KOPT-K1 (cell line): Measurements from ENCODE around the gene CDK5RAP1.
"Not testable (repeated sequence)": the region's sequence is repeated elsewhere in the genome, so short reads cannot be mapped to it uniquely, and the experiment has no call there.

Experiments used
- H3K27ac ChIP-seq: fragments of 200-600 bp; sonication (generic); 2 replicates; pipeline ENCODE4 v1.5.1; 2016; ENCODE audit warnings: antibody characterized with exemption, mild to moderate bottlenecking, low read depth, low read length; ENCODE audit not compliant: poor library complexity, severe bottlenecking
- H3K36me3 ChIP-seq: fragments of 200-600 bp; sonication (generic); 2 replicates; pipeline ENCODE4 v1.5.1; 2017; ENCODE audit warnings: antibody characterized with exemption, mild to moderate bottlenecking, low read length, moderate library complexity; ENCODE audit not compliant: insufficient read depth
- H3K9me3 ChIP-seq: fragments of 200-600 bp; sonication (generic); 2 replicates; pipeline ENCODE4 v1.5.1; 2017; ENCODE audit warnings: antibody characterized with exemption, low read length, mild to moderate bottlenecking; ENCODE audit not compliant: insufficient read depth, poor library complexity, severe bottlenecking

CDK5RAP1 gene

DNA sequence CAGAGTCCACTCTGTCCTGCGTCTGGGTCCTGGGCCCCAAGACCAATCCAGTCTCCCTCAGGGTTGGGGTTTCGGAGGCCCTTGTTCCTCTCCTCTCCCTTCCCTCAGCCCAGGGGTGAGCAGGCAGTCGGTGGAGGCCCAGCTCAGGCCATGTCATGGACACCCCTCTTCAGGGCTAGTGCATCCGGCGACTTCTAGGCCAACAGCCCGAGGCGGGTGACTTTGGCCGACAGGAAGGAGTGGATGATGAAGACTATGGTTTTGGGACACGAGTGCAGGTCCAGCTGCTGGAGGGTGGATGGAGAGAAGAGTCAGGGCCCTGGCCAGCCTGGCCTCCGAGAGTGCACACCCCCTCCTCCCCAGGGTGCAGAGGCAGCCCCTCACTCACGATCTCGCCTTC is 7.0 kb upstream of the CDK5RAP1 start:
- Histone ChIP-seq H3K9me3 (no peaks in the 10 kb centered on the region), H3K27ac (no peak overlapping the region), H3K36me3 (peaks cover 62% of the 10 kb centered on the region)

DNA sequence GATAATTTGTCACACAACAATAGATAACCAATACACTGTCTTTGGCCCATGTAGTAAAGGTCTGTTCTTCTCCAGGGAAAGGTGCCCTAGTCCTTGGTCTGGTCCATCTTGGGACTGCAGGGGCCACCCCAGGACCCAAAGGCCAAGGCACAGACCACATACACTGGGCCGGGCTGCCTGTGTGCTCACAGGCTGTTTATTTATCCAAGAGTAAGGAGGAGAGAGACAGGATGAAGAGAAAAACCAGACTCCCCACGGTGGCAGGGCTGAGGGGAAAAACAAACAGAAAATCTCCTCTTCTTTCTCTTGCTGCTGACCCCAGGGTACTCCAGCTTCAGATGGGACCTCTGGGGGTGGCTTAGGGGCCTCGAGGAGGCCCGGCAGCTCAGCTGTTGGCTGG is 6.5 kb upstream of the CDK5RAP1 start:
- no peak overlapping the region for H3K27ac ChIP-seq
- H3K9me3 ChIP-seq, result no peaks in the 10 kb centered on the region
- H3K36me3 ChIP-seq, result peaks cover 62% of the 10 kb centered on the region

GRCh38 chr20:33407251-33407650 is 5.9 kb upstream of the CDK5RAP1 start:
- Histone ChIP-seq H3K9me3 (no peaks in the 10 kb centered on the region), H3K27ac (no peak overlapping the region), H3K36me3 (peaks cover 56% of the 10 kb centered on the region)

GRCh38 chr20:33404281-33404680 is 3.0 kb upstream of the CDK5RAP1 start:
- H3K27ac ChIP-seq, result no peak overlapping the region
- no peaks in the 10 kb centered on the region for H3K9me3 ChIP-seq
- H3K36me3 ChIP-seq, result peaks cover 32% of the 10 kb centered on the region; the same call in 1 of the 2 replicates

DNA sequence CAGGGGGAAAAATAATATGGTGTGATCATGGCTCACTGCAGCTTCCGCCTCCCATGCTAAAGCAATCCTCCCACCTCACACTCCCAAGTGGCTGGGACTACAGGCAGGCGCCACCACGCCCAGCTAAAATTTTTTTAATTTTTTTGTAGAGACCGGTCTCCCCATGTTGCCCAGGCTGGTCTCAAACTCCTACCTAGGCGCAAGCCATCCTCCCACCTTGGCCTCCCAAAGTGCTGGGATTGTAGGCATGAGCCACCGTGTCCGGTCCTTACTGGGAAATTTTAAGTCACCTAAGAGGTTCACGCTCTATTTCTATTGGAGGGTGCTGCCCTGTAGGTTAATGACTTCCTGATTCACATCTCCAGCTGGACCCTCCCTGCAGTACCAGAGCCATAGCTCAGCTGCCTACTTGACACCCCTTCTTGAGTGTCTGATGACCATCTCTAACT is 626 bp upstream of the CDK5RAP1 start:
- Histone ChIP-seq H3K9me3 (no peaks in the 10 kb centered on the region), H3K27ac (peak overlapping the region; percentile 60)

DNA sequence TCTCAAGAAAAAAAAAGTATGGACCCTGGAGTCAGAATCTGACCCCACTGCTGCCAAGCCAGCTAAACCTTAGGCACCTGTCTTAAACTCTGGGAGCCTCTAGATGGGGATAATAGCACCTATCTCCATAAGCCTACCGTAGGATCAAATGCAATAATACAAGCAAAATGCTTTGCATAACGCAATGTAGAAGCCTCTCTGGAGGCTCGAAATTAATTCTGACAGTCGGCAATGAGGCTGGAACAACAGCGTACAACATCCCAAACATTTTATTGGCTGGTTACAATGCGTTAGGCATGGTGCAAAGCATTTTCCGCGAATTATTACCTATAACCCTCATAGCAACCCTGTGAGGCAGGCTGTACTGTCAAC is 521 bp downstream of the CDK5RAP1 start:
- peak overlapping the region; percentile 60 for H3K27ac ChIP-seq
- H3K36me3 ChIP-seq, result peaks cover 16% of the 10 kb centered on the region; the same call in 1 of the 2 replicates
- H3K9me3 ChIP-seq, result no peaks in the 10 kb centered on the region

More for the DNA sequence above, 626 bp upstream of the CDK5RAP1 start:
- peaks cover 14% of the 10 kb centered on the region; the same call in 1 of the 2 replicates for H3K36me3 ChIP-seq

- Histone ChIP-seq H3K9me3 (no peaks in the 10 kb centered on the region), H3K36me3 (peaks cover 22% of the 10 kb centered on the region), H3K27ac (no peak overlapping the region)
These were observed 1.4 kb downstream of the CDK5RAP1 start for GRCh38 chr20:33399924-33400323.

DNA sequence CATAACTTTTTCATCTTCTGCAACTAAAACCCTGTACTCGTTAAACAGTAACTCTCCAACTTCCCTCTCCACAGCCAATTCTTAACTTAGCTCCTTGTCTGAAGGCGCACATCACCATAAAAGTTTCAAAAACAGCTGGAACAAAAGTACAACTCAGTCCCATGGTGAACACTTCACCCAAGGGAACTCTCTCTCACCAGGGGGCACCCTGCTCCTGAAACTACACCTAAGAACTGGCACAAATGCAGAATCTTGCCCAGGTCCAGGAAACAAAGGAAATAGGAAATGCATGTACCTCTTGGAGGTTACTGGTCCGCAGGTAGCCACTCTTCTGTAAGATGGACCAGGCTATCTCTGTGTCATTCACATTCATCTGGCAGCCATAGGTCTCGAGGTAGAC is 6.6 kb downstream of the CDK5RAP1 start:
- Histone ChIP-seq H3K36me3 (peaks cover 72% of the 10 kb centered on the region), H3K9me3 (no peaks in the 10 kb centered on the region)

DNA sequence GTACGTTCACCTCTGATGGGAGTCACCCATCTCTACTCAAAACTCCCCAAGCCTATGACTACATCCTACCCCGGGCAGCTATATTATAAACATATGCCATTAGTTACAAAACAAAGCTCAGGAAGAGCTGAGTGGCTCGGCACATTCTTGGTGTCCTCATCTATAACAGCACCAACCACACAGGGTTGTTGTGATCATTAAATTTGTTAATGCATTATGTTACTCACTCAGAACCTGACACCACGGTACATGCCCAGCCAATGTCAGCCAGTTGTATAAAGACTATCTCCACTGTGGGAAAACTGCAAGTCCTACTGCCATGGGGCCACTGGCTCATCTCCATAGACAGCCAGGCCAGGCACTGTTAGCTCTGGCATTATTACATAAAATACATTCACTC is 7.7 kb downstream of the CDK5RAP1 start:
- Histone ChIP-seq H3K9me3 (no peaks in the 10 kb centered on the region), H3K36me3 (peaks cover 74% of the 10 kb centered on the region)

More for the DNA sequence above, 6.6 kb downstream of the CDK5RAP1 start:
- H3K27ac ChIP-seq, result no peak overlapping the region

GRCh38 chr20:33391722-33392415 is 9.4 kb downstream of the CDK5RAP1 start:
- Histone ChIP-seq H3K27ac (no peak overlapping the region), H3K9me3 (no peaks in the 10 kb centered on the region), H3K36me3 (peaks cover 82% of the 10 kb centered on the region)

More for the DNA sequence above, 7.7 kb downstream of the CDK5RAP1 start:
- H3K27ac ChIP-seq, result no peak overlapping the region

DNA sequence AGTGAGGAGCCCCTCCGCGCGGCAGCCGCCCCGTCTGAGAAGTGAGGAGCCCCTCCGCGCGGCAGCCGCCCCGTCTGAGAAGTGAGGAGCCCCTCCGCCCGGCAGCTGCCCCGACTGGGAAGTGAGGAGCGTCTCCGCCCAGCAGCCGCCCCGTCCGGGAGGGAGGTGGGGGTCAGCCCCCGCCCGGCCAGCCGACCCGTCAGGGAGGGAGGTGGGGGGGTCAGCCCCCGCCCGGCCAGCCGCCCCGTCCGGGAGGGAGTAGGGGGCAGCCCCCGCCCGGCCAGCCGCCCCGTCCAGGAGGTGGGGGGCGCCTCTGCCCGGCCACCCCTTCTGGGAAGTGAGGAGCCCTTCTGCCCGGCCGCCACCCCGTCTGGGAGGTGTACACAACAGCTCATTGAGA is 12.0 kb downstream of the CDK5RAP1 start:
- H3K36me3 ChIP-seq, result peaks cover 83% of the 10 kb centered on the region
- H3K9me3 ChIP-seq, H3K27ac ChIP-seq: not testable (repeated sequence)

- Histone ChIP-seq H3K27ac (no peak overlapping the region), H3K36me3 (peaks cover 84% of the 10 kb centered on the region), H3K9me3 (no peaks in the 10 kb centered on the region)
These were observed 13.1 kb downstream of the CDK5RAP1 start for GRCh38 chr20:33388268-33388667.

GRCh38 chr20:33387177-33387576 is 14.1 kb downstream of the CDK5RAP1 start:
- Histone ChIP-seq H3K27ac (no peak overlapping the region), H3K9me3 (no peaks in the 10 kb centered on the region), H3K36me3 (peaks cover 77% of the 10 kb centered on the region)

GRCh38 chr20:33386673-33387072 is 14.6 kb downstream of the CDK5RAP1 start:
- H3K9me3 ChIP-seq, result no peaks in the 10 kb centered on the region
- H3K27ac ChIP-seq, result no peak overlapping the region
- peaks cover 77% of the 10 kb centered on the region for H3K36me3 ChIP-seq

- no peaks in the 10 kb centered on the region for H3K9me3 ChIP-seq
- peaks cover 85% of the 10 kb centered on the region for H3K36me3 ChIP-seq
- no peak overlapping the region for H3K27ac ChIP-seq
These were observed 24.0 kb downstream of the CDK5RAP1 start for GRCh38 chr20:33377366-33377765.
